SK-N-SH (cell line): ENCODE measurements around the gene CCDC102A. TPM values are rescaled to one million over a fixed set of nuclear protein-coding genes. Genes with fewer than 3 reads are reported as not detected.

Experiments
- CTCF ChIA-PET: fragments of 300-600, 350-600 bp; formaldehyde crosslinking; extraction: SDS; loops from one replicate; lab custom pipeline; 2021; lab: Yijun Ruan, JAX
- POLR2A ChIA-PET: fragments of 350-600 bp; sonication (Branson Sonifier 250); formaldehyde crosslinking; extraction: SDS; loops from one replicate; lab custom pipeline; 2020; ENCODE audit warnings: antibody characterized with exemption, inconsistent platforms; lab: Yijun Ruan, JAX
- DNase-seq: peaks from one replicate; pipeline ENCODE4 v3.0.0; 2012
- H2AFZ ChIP-seq: fragments of 200-600 bp; sonication (generic); 2 replicates; pipeline ENCODE4 v1.8.1; 2016; ENCODE audit warnings: antibody characterized with exemption, mild to moderate bottlenecking, low read depth
- H3F3A ChIP-seq: fragments of 200-600 bp; sonication (generic); replicated peaks from 2 replicates; pipeline ENCODE3; 2016; ENCODE audit warnings: antibody characterized with exemption, mild to moderate bottlenecking; ENCODE audit not compliant: insufficient read depth
- H3K27ac ChIP-seq, 2 experiments: fragments of 200-500 bp in 1 of 2; fragments of 200-600 bp in 1 of 2; sonication (Bioruptor generic) in 1 of 2; sonication (generic), shearing (Covaris generic) in 1 of 2; 2 replicates each; pipeline versions ENCODE4 v1.5.1 to v1.6.1; 2014 to 2016; ENCODE audit warnings: low read depth in 2 of 2, inconsistent platforms in 1 of 2, low read length in 1 of 2, mild to moderate bottlenecking in 1 of 2, mixed read lengths in 1 of 2
- H3K27me3 ChIP-seq: fragments of 200-600 bp; sonication (generic), shearing (Covaris generic); 2 replicates; pipeline ENCODE4 v1.6.1; 2016; ENCODE audit warnings: mixed run types; ENCODE audit not compliant: insufficient read depth
- H3K36me3 ChIP-seq, 2 experiments: fragments of 200-500 bp in 1 of 2; fragments of 200-600 bp in 1 of 2; sonication (Bioruptor generic) in 1 of 2; sonication (generic) in 1 of 2; replicated peaks in 1 of 2; 2 replicates each; pipeline versions ENCODE3 to v1.5.1; 2014 to 2016; ENCODE audit warnings: low read length in 1 of 2, mild to moderate bottlenecking in 1 of 2; ENCODE audit not compliant: insufficient read depth in 2 of 2, control insufficient read depth in 1 of 2
- H3K4me1 ChIP-seq, 2 experiments: fragments of 200-500 bp in 1 of 2; fragments of 200-600 bp in 1 of 2; sonication (Bioruptor generic) in 1 of 2; sonication (generic), shearing (Covaris generic) in 1 of 2; 2 replicates each; pipeline versions ENCODE4 v1.5.1 to v1.6.1; 2014 to 2016; ENCODE audit warnings: low read depth in 1 of 2, low read length in 1 of 2, mixed run types in 1 of 2; ENCODE audit not compliant: insufficient read depth in 2 of 2, control insufficient read depth in 1 of 2
- H3K4me2 ChIP-seq: fragments of 200-600 bp; sonication (generic), shearing (Covaris generic); 2 replicates; pipeline ENCODE4 v1.6.1; 2017; ENCODE audit warnings: mixed run types
- H3K4me3 ChIP-seq, 2 experiments: fragments of 200-500 bp in 1 of 2; fragments of 200-600 bp in 1 of 2; sonication (Bioruptor generic) in 1 of 2; sonication (generic), shearing (Covaris generic) in 1 of 2; 2 replicates each; pipeline versions ENCODE4 v1.5.1 to v1.8.1; 2014 to 2016; ENCODE audit warnings: low read depth in 2 of 2, inconsistent platforms in 1 of 2, low read length in 1 of 2, mild to moderate bottlenecking in 1 of 2, mixed read lengths in 1 of 2, moderate library complexity in 1 of 2
- H3K79me2 ChIP-seq: fragments of 200-600 bp; sonication (generic); 2 replicates; pipeline ENCODE4 v1.8.1; 2017; ENCODE audit warnings: mild to moderate bottlenecking; ENCODE audit not compliant: insufficient read depth
- H3K9ac ChIP-seq: fragments of 200-600 bp; sonication (generic); 2 replicates; pipeline ENCODE4 v1.6.1; 2017; ENCODE audit warnings: mixed run types
- H3K9me2 ChIP-seq: fragments of 200-600 bp; sonication (generic); 2 replicates; pipeline ENCODE4 v1.6.1; 2017; ENCODE audit warnings: mixed run types
- H3K9me3 ChIP-seq: fragments of 200-600 bp; sonication (generic); 2 replicates; pipeline ENCODE4 v1.6.1; 2017; ENCODE audit warnings: mixed run types, mild to moderate bottlenecking, moderate library complexity
- H4K20me1 ChIP-seq: fragments of 200-600 bp; sonication (generic); 2 replicates; pipeline ENCODE4 v1.6.1; 2017; ENCODE audit warnings: mild to moderate bottlenecking, mixed run types; ENCODE audit not compliant: insufficient read depth
- CTCF ChIP-seq: fragments of 200-600 bp; sonication (generic); IDR thresholded peaks from 2 replicates; pipeline ENCODE4 v1.6.1; 2017; ENCODE audit warnings: antibody characterized with exemption, mild to moderate bottlenecking, moderate library complexity
- ELF1 ChIP-seq: IDR thresholded peaks from 2 replicates; pipeline ENCODE4 v1.4.0; 2012
- FOSL2 ChIP-seq: IDR thresholded peaks from 2 replicates; pipeline ENCODE4 v1.4.0; 2012; ENCODE audit warnings: low read depth, mild to moderate bottlenecking, moderate library complexity, borderline replicate concordance
- FOXJ3 ChIP-seq: sonication (generic); formaldehyde crosslinking; IDR thresholded peaks from 2 replicates; pipeline ENCODE4 v1.5.1; 2020; ENCODE audit warnings: mild to moderate bottlenecking, missing genetic modification reagents
- GATA2 ChIP-seq: sonication (generic); formaldehyde crosslinking; IDR thresholded peaks from 2 replicates; pipeline ENCODE4 v1.5.0; 2020; ENCODE audit warnings: mild to moderate bottlenecking, missing genetic modification reagents
- JUND ChIP-seq: IDR thresholded peaks from 2 replicates; pipeline ENCODE4 v1.4.0; 2012
- NFIC ChIP-seq: IDR thresholded peaks from 2 replicates; pipeline ENCODE4 v1.4.0; 2012; ENCODE audit warnings: borderline replicate concordance
- NRF1 ChIP-seq: IDR thresholded peaks from 2 replicates; pipeline ENCODE4 v1.6.1; 2012; ENCODE audit warnings: low read depth, mild to moderate bottlenecking, low read length
- RAD21 ChIP-seq: IDR thresholded peaks from 2 replicates; pipeline ENCODE4 v1.6.1; 2012; ENCODE audit warnings: mild to moderate bottlenecking, low read length
- RCOR1 ChIP-seq: fragments of 150-350 bp; IDR thresholded peaks from 2 replicates; pipeline ENCODE4 v1.6.1; 2017; ENCODE audit warnings: antibody characterized with exemption, low read length
- RFX5 ChIP-seq: IDR thresholded peaks from 2 replicates; pipeline ENCODE4 v1.6.1; 2012; ENCODE audit warnings: mild to moderate bottlenecking, improper control_type of control experiment, low read length
- SIN3A ChIP-seq: IDR thresholded peaks from 2 replicates; pipeline ENCODE4 v1.6.1; 2012; ENCODE audit warnings: low read depth, mild to moderate bottlenecking, low read length, moderate library complexity, borderline replicate concordance
- USF1 ChIP-seq: IDR thresholded peaks from 2 replicates; pipeline ENCODE4 v1.4.0; 2012; ENCODE audit warnings: low read depth, borderline replicate concordance
- YY1 ChIP-seq: IDR thresholded peaks from 2 replicates; pipeline ENCODE4 v1.4.0; 2012; ENCODE audit warnings: low read depth, mild to moderate bottlenecking
- WGBS: methylation state at CpG from one replicate; pipeline ENCODE4 v1.1.6; 2017; ENCODE audit warnings: low lambda C conversion rate; 5-methylcytosine and 5-hydroxymethylcytosine counted together
- polyA plus RNA-seq, 3 experiments: library from polyadenylated mRNA; depleted of rRNA; stranded (reverse); fragments of >200 nt; gene quantifications; 2 replicates each; pipeline ENCODE4 v1.2.3, GENCODE V29; 2012
- TF ChIP-seq, protein P1 (sequence below): fragments of 150-350 bp; IDR thresholded peaks from 2 replicates; pipeline ENCODE4 v1.6.1; 2016; ENCODE audit warnings: mild to moderate bottlenecking, low read depth, low read length
- TF ChIP-seq, protein P2 (sequence below): IDR thresholded peaks from 2 replicates; pipeline ENCODE4; 2012

CCDC102A gene
- polyA plus RNA-seq, 1 of the 3 experiments (the other 2 are of a cell fraction): 26.2 TPM

GRCh38 chr16:57537194-57537505 is 779 bp upstream of the CCDC102A start:
- no peaks in the 10 kb centered on the region for H3K9me3 ChIP-seq
- H3K9ac ChIP-seq: no peak overlapping the region
- ChIA-PET CTCF (interaction anchor here (0.8 to 3.4 kb wide), 5 partner anchors 10 to 119 kb away, joined by 3 to 27 read pairs (median 10); partner anchors contain the start of gene POLR2C), POLR2A (interaction anchor here (0.8 kb wide), 1 partner anchor 90 kb away, joined by 4 read pairs; the partner anchor contains the start of genes CIAPIN1 and COQ9)
- no peak for DNase-seq
- H3K36me3 ChIP-seq: peaks cover 0 to 4% of the 10 kb centered on the region in 2 experiments
- 92% methylated on average over 8 of the region's 8 CpGs for WGBS
- H3F3A ChIP-seq: peaks cover 4% of the 10 kb centered on the region
- no peaks in the 10 kb centered on the region for H4K20me1 ChIP-seq
- H2AFZ ChIP-seq: no peak overlapping the region; the same call in 1 of the 2 replicates
- no peak overlapping the region for H3K27ac ChIP-seq
- TF ChIP-seq GATA2 (CRISPR knock-in tag): no peak
- no peak for TF ChIP-seq ELF1
- no peak for TF ChIP-seq FOSL2
- TF ChIP-seq NRF1: no peak
- TF ChIP-seq, protein P1, sequence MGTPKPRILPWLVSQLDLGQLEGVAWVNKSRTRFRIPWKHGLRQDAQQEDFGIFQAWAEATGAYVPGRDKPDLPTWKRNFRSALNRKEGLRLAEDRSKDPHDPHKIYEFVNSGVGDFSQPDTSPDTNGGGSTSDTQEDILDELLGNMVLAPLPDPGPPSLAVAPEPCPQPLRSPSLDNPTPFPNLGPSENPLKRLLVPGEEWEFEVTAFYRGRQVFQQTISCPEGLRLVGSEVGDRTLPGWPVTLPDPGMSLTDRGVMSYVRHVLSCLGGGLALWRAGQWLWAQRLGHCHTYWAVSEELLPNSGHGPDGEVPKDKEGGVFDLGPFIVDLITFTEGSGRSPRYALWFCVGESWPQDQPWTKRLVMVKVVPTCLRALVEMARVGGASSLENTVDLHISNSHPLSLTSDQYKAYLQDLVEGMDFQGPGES: no peak
- no peak for TF ChIP-seq SIN3A
- TF ChIP-seq, protein P2, sequence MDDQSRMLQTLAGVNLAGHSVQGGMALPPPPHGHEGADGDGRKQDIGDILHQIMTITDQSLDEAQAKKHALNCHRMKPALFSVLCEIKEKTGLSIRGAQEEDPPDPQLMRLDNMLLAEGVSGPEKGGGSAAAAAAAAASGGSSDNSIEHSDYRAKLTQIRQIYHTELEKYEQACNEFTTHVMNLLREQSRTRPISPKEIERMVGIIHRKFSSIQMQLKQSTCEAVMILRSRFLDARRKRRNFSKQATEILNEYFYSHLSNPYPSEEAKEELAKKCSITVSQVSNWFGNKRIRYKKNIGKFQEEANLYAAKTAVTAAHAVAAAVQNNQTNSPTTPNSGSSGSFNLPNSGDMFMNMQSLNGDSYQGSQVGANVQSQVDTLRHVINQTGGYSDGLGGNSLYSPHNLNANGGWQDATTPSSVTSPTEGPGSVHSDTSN: no peak
- no peak for TF ChIP-seq RFX5
- no peak for TF ChIP-seq JUND
- no peak for TF ChIP-seq FOXJ3 (CRISPR knock-in tag)
- no peak for TF ChIP-seq RCOR1
- TF ChIP-seq RAD21: no peak
- no peak for TF ChIP-seq CTCF
- TF ChIP-seq YY1: no peak
- TF ChIP-seq USF1: no peak
- TF ChIP-seq NFIC: no peak
- no peaks in the 10 kb centered on the region for H3K9me2 ChIP-seq
- H3K79me2 ChIP-seq: peaks cover 9% of the 10 kb centered on the region; the same call in 1 of the 2 replicates
- H3K4me2 ChIP-seq: peak overlapping the region; percentile 87
- H3K4me1 ChIP-seq: peaks cover 14 to 40% of the 10 kb centered on the region in 2 experiments; a peak in 2 of 4 replicates
- H3K27me3 ChIP-seq: no peaks in the 10 kb centered on the region
- H3K4me3 ChIP-seq: peak overlapping the region in 1 of 2 experiments; percentile 78; a peak in 1 of 4 replicates
